Suprapubic skin (tissue), 4 donors: ENCODE data around the gene PHF23. TPM values are rescaled to one million over a fixed set of nuclear protein-coding genes. Genes with fewer than 3 reads are reported as not detected.
"Not testable (repeated sequence)": the region's sequence is repeated elsewhere in the genome, so short reads cannot be mapped to it uniquely, and the experiment has no call there.

Experiments
- DNase-seq, 2 donors: peaks; one replicate each; pipeline ENCODE4 v3.0.0-alpha.2; 2019; ENCODE audit warnings: low spot score in 2 of 2
- H3K27ac ChIP-seq: fragments of 200-600 bp; sonication (generic); one replicate; pipeline ENCODE4 v1.5.1; 2019
- H3K27me3 ChIP-seq: fragments of 200-600 bp; sonication (generic); one replicate; pipeline ENCODE4 v1.5.1; 2019
- H3K36me3 ChIP-seq: fragments of 200-600 bp; sonication (generic); one replicate; pipeline ENCODE4 v1.5.1; 2019
- H3K4me1 ChIP-seq: fragments of 200-600 bp; sonication (generic); one replicate; pipeline ENCODE4 v1.5.1; 2019
- H3K4me3 ChIP-seq: fragments of 200-600 bp; sonication (generic); one replicate; pipeline ENCODE4 v1.5.1; 2019; ENCODE audit warnings: mild to moderate bottlenecking
- H3K9me3 ChIP-seq: fragments of 200-600 bp; sonication (generic); one replicate; pipeline ENCODE4 v1.5.1; 2019
- CTCF ChIP-seq, 2 donors: fragments of 200-600 bp in 1 of 2; fragments of 450-650 bp in 1 of 2; sonication (generic) in 1 of 2; IDR thresholded peaks; one replicate each; pipeline ENCODE4 v1.5.1; 2016 to 2019; ENCODE audit warnings: antibody characterized with exemption in 2 of 2, mild to moderate bottlenecking in 1 of 2, moderate library complexity in 1 of 2
- EP300 ChIP-seq: sonication (generic); formaldehyde crosslinking; IDR thresholded peaks from one replicate; pipeline ENCODE4 v1.6.1; 2017; ENCODE audit warnings: antibody characterized with exemption
- POLR2A ChIP-seq, 2 donors: fragments of 450-650 bp; IDR thresholded peaks; one replicate each; pipeline ENCODE4 v1.6.1; 2017; ENCODE audit warnings: antibody characterized with exemption in 2 of 2, mild to moderate bottlenecking in 2 of 2, moderate library complexity in 2 of 2
- POLR2AphosphoS5 ChIP-seq, 3 donors: sonication (generic); formaldehyde crosslinking; IDR thresholded peaks; one replicate each; pipeline ENCODE4 v1.6.1; 2017; ENCODE audit warnings: antibody characterized with exemption in 3 of 3
- WGBS: methylation state at CpG from one replicate; pipeline ENCODE4 v1.1.5; 2018; 5-methylcytosine and 5-hydroxymethylcytosine counted together
- total RNA-seq, 4 donors: library from RNA; depleted of rRNA; stranded (reverse); fragments of >200 nt; gene quantifications; one replicate each; pipeline ENCODE4 v1.1.0, GENCODE V29; 2016

The PHF23 gene
- total RNA-seq, 4 donors from 2014 or later, result 19.0 to 35.0 (median 29.1) TPM

- no peak for DNase-seq
- Histone ChIP-seq H3K27me3 (no peaks in the 10 kb centered on the region), H3K9me3 (no peaks in the 10 kb centered on the region), H3K27ac (peak overlapping the region; percentile 100), H3K4me1 (peaks cover 37% of the 10 kb centered on the region), H3K4me3 (peak overlapping the region; percentile 88), H3K36me3 (peaks cover 30% of the 10 kb centered on the region)
- TF ChIP-seq POLR2A (IDR thresholded peaks at IDR 0.05) (no peak), EP300 (no peak), POLR2AphosphoS5 (IDR thresholded peaks at IDR 0.05) (no peak), CTCF (IDR thresholded peaks at IDR 0.05) (no peak)
- WGBS, result 2% methylated on average over 28 of the region's 55 CpGs
These were observed 11.7 kb upstream of the PHF23 start for GRCh38 chr17:7250695-7251627.

GRCh38 chr17:7249830-7250229 is 10.6 kb upstream of the PHF23 start:
- Histone ChIP-seq H3K4me3 (peak overlapping the region; percentile 88), H3K9me3 (no peaks in the 10 kb centered on the region), H3K27me3 (no peaks in the 10 kb centered on the region), H3K27ac (no peak overlapping the region), H3K36me3 (peaks cover 32% of the 10 kb centered on the region), H3K4me1 (peaks cover 37% of the 10 kb centered on the region)
- no peak for DNase-seq
- no peak for TF ChIP-seq POLR2A (IDR thresholded peaks at IDR 0.05)
- 88% methylated on average over 7 of the region's 7 CpGs for WGBS

GRCh38 chr17:7249214-7249613 is 10.0 kb upstream of the PHF23 start:
- no peak overlapping the region for H3K4me3 ChIP-seq
- peaks cover 32% of the 10 kb centered on the region for H3K36me3 ChIP-seq
- 72% methylated on average over 6 of the region's 6 CpGs for WGBS

GRCh38 chr17:7248796-7249195 is 9.5 kb upstream of the PHF23 start:
- no peak overlapping the region for H3K4me3 ChIP-seq
- WGBS, result 73% methylated on average over 4 of the region's 4 CpGs
- peaks cover 34% of the 10 kb centered on the region for H3K36me3 ChIP-seq
- H3K4me1 ChIP-seq, result peaks cover 37% of the 10 kb centered on the region
- no peaks in the 10 kb centered on the region for H3K9me3 ChIP-seq
- H3K27ac ChIP-seq, result no peak overlapping the region
- TF ChIP-seq EP300, result no peak
- TF ChIP-seq CTCF (IDR thresholded peaks at IDR 0.05), result no peak
- TF ChIP-seq POLR2A (IDR thresholded peaks at IDR 0.05), result no peak
- no peak for TF ChIP-seq POLR2AphosphoS5 (IDR thresholded peaks at IDR 0.05)
- no peaks in the 10 kb centered on the region for H3K27me3 ChIP-seq
- no peak for DNase-seq

More at GRCh38 chr17:7249214-7249613, 10.0 kb upstream of the PHF23 start:
- DNase-seq, result no peak
- peaks cover 37% of the 10 kb centered on the region for H3K4me1 ChIP-seq
- no peak for TF ChIP-seq CTCF (IDR thresholded peaks at IDR 0.05)
- TF ChIP-seq POLR2AphosphoS5 (IDR thresholded peaks at IDR 0.05), result no peak
- TF ChIP-seq POLR2A (IDR thresholded peaks at IDR 0.05), result no peak
- no peak for TF ChIP-seq EP300
- no peaks in the 10 kb centered on the region for H3K9me3 ChIP-seq
- no peak overlapping the region for H3K27ac ChIP-seq
- no peaks in the 10 kb centered on the region for H3K27me3 ChIP-seq

GRCh38 chr17:7246779-7247178 is 7.5 kb upstream of the PHF23 start:
- Histone ChIP-seq H3K4me1 (peaks cover 34% of the 10 kb centered on the region), H3K36me3 (peaks cover 35% of the 10 kb centered on the region), H3K4me3 (no peak overlapping the region), H3K27ac (no peak overlapping the region), H3K9me3 (no peaks in the 10 kb centered on the region), H3K27me3 (no peaks in the 10 kb centered on the region)
- DNase-seq, result no peak
- TF ChIP-seq POLR2A (IDR thresholded peaks at IDR 0.05), result no peak
- no peak for TF ChIP-seq EP300
- TF ChIP-seq CTCF (IDR thresholded peaks at IDR 0.05), result no peak
- TF ChIP-seq POLR2AphosphoS5 (IDR thresholded peaks at IDR 0.05), result no peak
- 85% methylated on average over 5 of the region's 5 CpGs for WGBS

GRCh38 chr17:7243838-7244237 is 4.6 kb upstream of the PHF23 start:
- not testable (repeated sequence) for H3K27me3 ChIP-seq, H3K9me3 ChIP-seq, DNase-seq
- Histone ChIP-seq H3K27ac (peak overlapping the region; percentile 98), H3K4me3 (peak overlapping the region; percentile 97), H3K4me1 (peaks cover 28% of the 10 kb centered on the region), H3K36me3 (peaks cover 44% of the 10 kb centered on the region)
- WGBS, result 74% methylated on average over 10 of the region's 10 CpGs
